Left lobe of liver (tissue), 2 donors: ENCODE results near the gene ADCK2. TPM values are rescaled to one million over a fixed set of nuclear protein-coding genes. Genes with fewer than 3 reads are reported as not detected.
"Not testable (repeated sequence)": the region's sequence is repeated elsewhere in the genome, so short reads cannot be mapped to it uniquely, and the experiment has no call there.

Experiments
- ATAC-seq: fragments of 200-7000 bp; cut with Tn5 transposase; one replicate; pipeline ENCODE4 v1.9.1; 2020; ENCODE audit warnings: mild to moderate bottlenecking, moderate library complexity
- DNase-seq: peaks from one replicate; pipeline ENCODE4 v3.0.0-alpha.2; 2020; ENCODE audit warnings: low spot score
- total RNA-seq: library from RNA; stranded (reverse); gene quantifications from one replicate; pipeline ENCODE4 v1.2.1, GENCODE V29; 2021
- donor health status: DM: no; HTN: no; CAD: no; lungs with moderate emphysema.
- donor health status: DM: no; HTN: yes; CAD: no.

The ADCK2 gene
- total RNA-seq, 1 donor from 2014 or later = 11.7 TPM

DNA sequence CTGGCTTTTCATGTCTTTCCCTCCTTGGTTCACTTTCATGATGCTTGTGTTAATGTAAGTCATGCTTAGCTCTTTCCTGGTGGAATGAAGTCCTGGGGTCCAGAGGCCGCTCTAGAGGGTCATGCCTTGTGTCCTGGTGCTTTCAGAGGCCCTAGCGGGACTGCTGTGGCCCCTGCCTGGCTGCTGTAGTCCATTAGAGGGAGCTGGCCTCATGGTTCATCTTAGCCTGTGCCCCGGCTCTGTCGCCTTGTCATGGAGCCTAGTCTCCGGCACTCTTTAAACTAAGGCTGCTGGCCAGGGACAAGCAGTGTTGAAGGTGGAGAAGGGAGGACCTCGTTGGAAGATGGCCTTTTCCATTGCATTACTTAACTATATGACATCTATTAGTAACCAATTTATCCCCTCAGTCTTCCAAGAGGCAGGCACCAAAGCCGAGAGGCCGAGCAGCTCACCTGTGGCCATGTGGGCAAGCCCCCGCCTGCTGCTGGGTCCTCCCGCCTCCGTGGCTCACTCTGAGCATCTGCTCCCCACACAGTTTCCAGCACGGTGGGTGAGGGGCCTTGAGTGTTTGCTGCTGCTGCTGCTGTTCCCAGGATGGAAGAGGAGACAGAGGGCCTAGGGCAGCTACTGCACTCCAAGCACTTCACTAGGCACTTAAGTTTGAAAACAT, 18.8 kb downstream of the ADCK2 start:
- DNase-seq (no peak), ATAC-seq (no peak)

DNA sequence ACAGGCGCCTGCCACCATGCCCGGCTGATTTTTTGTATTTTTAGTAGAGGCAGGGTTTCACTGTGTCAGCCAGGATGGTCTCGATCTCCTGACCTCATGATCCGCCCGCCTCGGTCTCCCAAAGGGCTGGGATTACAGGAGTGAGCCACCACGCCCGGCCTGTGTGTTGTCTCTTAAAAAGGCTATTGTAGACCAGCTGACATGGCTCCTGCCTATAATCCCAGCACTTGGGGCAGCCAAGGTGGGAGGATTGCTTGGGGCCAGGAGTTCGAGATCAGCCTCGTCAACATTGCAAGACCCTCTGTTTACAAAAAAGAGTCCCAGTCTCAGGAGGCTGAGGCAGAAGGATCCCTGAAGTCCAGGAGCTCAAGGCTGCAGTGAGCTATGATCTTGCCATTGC, 21.1 kb downstream of the ADCK2 start:
- ATAC-seq, DNase-seq: not testable (repeated sequence)

DNA sequence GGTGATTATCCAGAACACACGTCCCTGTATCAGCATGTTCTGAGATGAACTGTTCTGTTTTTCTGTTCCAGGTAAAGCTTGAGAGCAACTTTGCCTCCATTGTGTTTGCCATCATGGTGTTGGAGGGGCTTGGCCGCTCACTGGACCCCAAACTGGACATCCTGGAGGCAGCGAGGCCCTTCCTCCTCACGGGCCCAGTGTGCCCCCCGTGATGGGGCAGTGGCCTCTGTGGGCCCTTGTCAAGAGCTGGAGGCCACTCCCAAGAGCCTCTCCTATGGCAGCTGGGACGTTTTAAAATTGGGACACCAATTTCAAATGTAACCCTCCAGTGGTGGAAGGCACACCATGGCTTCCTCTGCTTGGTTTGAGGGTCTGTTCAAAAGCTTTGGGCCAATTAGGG, 21.8 kb downstream of the ADCK2 start:
- no peak for DNase-seq
- no peak for ATAC-seq

DNA sequence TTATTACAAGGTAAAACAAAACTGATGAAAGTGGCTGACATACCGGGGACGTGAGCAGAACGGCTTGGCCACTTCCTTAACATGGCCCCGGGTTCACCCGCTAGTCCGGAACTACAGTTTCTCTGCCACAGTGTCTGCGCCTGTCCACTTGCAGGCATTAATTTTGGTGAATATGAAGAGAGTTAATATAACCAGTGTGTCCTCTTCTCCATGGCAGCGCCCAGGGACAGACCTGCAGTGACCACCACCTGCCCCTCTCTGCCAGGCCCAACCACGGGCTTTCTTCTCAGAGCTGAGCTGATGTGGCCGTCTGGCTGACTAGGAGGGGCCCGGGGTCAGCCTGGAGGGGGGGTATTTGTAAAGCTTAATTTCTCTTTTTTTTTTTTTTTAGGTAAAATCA, 22.6 kb downstream of the ADCK2 start:
- DNase-seq (no peak), ATAC-seq (no peak)

DNA sequence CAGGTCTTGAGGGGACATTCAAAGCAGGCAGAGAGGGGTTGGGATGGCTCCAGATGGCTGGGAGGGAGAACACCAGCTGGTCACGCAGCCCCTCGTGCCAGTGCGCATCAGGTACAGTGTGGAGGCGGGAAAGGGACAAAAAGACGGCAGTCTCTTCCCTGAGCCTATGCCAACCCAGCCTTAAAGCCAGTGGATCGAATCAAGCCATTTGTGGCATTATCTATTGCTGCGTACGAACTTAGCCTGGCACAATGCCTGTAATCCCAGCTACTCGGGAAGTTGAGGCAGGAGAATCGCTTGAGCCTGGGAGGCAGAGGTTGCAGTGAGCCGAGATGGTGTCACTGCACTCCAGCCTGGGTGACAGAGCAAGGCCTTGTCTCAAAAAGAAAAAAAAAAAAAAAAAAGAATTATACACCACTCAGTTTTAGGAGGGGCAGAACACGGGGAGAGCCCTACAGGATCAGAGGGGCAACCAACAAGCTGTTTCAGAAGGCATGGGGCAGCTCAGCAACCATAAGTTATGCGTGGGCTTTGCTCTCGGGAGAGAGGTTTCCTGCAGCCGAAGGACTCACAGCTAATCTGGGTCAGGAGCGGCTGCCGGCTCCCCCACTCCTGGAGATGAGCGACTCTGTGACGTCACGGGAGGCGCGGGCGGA, 23.4 kb downstream of the ADCK2 start:
- ATAC-seq = peak; percentile 94
- peak; percentile 96 for DNase-seq

DNA sequence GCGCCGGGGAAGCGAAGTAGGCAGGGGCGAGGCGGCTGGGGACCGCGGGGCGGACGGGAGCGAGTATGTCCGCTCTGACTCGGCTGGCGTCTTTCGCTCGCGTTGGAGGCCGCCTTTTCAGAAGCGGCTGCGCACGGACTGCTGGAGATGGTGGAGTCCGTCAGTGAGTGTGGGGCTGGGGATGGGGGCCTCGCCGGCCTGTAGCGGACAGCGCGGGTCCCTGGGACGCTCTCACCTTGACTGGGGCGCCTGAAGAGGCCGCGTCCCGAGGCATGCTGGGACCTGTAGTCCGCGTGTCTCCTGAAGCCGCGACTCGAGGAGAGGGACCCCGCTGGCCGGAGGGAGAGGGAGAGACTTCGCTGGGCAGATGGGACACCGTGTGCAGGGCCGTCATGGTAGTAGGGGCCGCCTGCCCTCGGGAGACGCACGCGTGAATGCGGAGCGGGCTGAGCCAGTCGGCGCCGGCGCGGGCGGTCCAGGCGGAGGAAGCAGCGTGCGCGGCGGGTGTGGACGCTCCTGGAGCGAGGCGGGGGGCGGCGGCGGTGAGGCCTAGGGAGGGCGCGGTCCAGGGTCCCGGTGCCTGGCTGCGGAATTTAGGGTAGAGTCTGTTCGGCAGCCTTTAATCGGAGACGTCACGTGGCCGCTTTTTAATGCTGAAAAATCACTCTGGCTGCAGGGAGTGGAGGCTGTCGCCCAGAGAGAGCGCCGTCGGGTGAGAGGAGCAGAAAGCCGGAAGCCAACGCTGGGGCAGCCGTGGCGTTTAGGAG, 24.1 kb downstream of the ADCK2 start, which contains the start of gene NDUFB2:
Gene NDUFB2 (plus strand): TSS at position 29 of the 767 bp plus-strand sequence. CDS start 37 bp downstream, at position 66.
- peak; percentile 88 for DNase-seq
- peak; percentile 90 for ATAC-seq

DNA sequence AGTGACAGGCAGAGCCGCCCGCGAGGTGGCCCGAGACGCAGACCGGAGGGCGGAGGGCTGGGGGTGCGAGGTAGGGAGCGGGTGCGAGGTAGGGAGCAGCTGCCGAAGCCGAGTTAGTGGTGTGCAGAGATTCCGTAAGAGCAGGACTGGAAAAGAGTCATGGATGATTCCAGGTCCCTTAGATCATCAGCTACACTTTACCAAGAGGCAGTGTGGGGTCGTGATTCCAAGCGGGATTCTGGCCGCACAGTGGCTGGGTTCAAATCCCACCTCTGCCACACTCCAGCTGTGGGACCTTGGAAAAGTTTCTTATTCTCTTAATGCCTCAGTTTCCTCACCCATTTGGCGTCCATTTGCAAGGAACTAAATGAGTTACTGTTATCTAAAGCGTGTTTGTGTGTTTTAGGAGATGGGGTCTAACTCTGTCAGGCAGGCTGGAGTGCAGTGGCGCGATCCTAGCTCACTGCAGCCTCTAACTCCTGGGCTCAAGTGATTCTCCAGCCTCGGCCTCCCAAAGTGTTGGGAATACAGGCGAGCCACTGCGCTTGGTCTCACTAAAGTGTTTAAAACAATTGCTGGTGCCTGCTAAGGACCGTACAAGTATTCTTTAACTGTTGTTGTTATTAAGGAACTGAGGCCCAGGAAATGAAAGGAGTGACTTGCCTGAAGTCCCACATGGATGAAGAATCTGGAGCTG, 24.9 kb downstream of the ADCK2 start:
- ATAC-seq (no peak), DNase-seq (no peak)

DNA sequence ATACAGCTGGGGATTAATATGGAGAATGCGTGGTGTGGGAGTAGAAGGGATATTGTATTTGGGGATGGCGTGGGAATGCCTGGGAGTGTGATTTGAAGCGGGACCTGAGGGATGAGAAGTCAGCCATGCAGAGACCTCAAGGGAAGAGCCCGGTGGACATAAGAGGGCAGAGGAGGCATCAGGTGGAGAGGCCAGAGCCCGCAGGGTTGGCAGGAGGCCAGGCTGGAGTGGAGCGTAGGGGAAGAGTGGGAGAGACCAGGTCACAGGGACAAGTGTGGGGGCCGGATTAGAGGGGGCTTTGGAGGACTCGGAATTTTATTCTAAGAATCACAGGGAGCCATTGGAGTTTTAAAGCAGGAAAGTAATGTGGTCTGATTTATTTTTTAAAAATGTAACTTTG, 25.7 kb downstream of the ADCK2 start:
- DNase-seq (no peak), ATAC-seq (no peak)

DNA sequence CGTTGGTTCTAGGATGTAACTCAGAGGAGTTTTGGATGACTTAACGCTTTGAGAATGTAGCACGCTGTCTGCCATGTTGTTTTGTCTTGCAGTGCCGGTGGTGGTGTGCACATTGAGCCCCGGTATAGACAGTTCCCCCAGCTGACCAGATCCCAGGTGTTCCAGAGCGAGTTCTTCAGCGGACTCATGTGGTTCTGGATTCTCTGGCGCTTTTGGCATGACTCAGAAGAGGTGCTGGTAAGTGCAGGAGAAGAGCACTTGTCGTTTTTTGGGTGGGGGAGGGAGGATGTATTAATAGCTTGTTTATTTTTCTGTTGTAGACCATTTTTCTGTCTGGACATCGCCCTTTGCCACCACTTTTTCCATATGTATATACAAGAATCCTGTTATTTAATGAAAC, 30.0 kb downstream of the ADCK2 start:
- DNase-seq (no peak), ATAC-seq (no peak)

DNA sequence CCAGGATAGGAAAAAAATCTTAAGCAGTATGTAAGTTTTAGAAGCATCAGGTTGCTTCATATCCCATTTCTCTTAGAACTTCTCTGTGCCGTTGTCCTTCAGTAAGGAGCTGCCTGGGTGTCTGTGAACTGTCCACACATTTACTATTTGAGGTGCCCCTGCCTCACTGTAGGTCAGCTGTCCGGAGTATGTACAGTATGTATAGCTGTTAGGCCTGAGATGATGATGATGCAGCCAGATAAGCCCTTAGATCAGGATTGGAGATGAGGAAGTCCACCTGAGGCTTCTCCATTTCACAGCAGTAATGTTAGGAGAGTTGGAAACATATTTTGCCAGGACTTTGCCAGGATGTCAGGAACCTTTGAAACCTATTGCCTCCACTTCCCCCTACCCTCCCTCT, 31.5 kb downstream of the ADCK2 start:
- DNase-seq (no peak), ATAC-seq (no peak)

DNA sequence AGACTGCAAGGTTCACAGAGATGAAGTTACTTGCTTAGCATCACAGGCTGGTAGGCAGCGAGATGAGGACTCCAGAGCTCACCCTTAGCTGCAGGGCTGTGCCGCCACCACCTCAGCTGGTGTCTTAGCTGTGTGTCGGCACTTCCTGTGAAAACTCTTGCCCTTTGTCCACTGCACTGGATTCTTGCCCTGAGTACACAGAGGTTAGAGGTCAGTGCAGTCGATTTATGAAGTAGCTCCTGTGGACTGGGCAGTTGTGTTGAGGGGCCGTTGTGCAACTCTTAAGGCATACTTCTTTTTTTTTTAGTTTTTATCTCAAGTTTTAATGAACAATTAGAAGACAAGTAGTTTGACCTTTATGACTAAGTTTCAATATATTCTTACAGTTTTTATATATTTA, 34.4 kb downstream of the ADCK2 start:
- DNase-seq (no peak), ATAC-seq (peak; percentile 85)

DNA sequence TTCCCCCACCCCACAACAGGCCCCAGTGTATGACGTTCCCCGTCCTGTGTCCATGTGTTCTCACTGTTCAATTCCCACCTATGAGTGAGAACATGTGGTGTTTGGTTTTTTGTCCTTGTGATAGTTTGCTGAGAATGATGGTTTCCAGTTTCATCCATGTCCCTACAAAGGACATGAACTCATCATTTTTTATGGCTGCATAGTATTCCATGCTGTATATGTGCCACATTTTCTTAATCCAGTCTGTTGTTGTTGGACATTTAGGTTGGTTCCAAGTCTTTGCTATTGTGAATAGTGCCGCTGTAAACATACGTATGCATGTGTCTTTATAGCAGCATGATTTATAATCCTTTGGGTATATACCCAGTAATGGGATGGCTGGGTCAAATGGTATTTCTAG, 36.0 kb downstream of the ADCK2 start:
- DNase-seq, ATAC-seq: not testable (repeated sequence)

DNA sequence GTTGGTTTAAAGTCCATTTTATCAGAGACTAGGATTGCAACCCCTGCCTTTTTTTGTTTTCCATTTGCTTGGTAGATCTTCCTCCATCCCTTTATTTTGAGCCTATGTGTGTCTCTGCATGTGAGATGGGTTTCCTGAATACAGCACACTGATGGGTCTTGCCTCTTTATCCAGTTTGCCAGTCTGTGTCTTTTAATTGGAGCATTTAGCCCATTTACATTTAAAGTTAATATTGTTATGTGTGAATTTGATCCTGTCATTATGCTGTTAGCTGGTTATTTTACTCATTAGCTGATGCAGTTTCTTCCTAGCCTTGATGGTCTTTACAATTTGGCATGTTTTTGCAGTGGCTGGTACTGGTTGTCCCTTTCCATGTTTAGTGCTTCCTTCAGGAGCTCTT, 39.6 kb downstream of the ADCK2 start:
- not testable (repeated sequence) for ATAC-seq, DNase-seq

DNA sequence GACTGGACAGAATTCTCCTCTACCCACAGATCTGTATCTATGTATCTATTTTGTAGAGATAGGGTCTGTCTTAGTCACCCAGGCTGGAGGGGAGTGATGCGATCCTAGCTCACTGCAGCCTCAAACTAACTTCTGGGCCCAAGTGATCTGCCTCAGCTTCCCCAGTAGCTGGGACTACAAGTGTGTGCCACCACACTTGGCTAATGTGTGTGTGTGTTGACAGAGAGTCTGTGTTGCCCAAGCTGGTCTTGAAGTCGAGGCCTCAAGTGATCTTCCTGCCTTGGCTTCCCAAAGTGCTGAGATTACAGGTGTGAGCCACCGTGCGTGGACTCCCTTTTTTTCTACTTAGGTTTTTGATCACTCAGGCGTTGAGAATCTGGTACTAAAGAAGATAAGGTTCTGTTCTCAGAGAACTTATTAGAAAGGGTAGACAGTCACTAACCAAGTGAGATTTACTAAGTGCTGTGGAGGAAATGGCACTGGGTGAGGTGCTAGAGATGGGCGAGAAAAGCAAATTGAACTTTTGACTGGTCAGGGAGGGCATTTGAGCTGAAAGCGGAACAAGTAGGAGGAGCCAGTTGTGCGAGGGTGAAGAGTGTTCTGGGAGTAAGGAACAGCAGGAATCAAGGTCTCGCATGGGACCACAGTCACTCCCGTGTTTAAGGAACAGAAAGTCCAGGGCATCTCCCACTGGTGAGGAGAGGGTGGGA, 41.7 kb downstream of the ADCK2 start:
- DNase-seq (no peak), ATAC-seq (peak; percentile 93)

DNA sequence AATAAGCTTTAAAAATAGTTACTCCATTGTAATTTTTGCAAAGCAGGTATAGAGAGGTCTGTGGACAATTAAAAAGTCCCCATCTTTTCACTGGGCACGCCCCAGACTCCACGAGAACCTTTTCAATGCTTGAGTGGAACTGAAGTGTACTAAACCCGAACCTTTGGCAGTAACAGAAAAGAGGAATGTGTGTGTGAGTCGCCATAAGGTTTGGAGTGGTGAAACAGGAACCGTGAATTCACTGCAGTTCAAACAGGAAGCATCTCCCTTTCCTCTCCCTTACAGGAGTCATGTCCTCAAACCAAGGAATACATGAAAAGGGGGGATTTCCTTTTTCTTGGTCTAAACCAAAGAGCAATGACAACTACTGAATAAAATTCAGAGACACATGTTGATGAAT, 47.0 kb downstream of the ADCK2 start:
- no peak for DNase-seq
- no peak for ATAC-seq

DNA sequence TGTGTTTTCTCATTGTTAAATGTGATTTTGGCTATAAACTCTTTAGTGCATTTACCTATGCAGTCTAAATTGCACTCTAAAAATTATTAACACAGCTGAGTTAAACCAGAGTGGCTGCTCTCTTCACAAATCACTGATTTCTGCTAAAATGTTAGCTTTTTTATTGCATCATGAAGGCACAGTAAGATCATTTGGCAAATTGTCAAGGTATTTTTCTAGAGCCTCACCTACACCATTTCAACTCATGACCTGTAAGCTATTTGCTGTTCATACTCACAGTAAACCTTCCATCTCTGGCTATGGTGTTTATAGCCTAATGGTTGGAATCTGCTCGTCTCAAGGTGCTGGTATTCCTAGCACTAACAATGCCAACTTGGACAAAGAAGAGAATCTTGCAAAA, 49.5 kb downstream of the ADCK2 start:
- ATAC-seq (peak; percentile 83), DNase-seq (no peak)

DNA sequence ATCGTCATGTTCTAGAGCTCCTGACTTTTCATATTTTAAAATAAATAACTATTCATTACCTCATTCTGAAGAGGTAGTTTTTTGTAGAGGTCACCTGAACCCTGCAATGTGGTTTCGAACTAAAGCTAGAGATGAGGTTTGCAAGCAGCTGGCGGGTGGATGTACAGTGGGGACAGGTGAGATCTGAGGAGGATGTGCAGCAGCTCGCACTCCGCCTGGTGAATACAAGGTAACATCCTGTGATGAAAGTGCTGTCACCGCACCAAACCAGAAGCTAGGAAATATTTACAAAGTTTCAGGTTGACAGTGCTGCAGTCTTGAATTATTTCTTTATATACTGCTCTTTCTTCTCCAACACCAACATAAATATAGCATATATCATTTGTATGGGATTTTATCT, 50.3 kb downstream of the ADCK2 start:
- ATAC-seq = no peak
- DNase-seq = no peak

DNA sequence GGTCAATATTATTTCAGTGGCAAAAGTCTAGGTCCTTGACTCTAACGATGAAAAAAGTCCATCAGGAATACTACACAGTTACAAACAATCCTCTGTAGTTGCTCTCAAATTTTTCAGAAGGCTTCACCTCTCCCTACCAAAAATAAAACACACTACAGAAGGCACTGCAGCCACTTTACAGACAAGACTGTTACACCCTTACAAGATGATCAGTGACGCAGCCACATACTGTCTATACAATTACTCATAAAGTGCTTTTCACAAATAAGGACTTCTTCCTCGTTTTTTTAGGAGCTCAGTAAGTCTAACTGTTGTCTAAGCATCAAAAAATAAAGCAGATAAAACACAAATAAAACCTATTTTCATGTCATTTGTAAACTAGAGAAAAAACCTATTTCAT, 50.8 kb downstream of the ADCK2 start:
- ATAC-seq = no peak
- DNase-seq = no peak

DNA sequence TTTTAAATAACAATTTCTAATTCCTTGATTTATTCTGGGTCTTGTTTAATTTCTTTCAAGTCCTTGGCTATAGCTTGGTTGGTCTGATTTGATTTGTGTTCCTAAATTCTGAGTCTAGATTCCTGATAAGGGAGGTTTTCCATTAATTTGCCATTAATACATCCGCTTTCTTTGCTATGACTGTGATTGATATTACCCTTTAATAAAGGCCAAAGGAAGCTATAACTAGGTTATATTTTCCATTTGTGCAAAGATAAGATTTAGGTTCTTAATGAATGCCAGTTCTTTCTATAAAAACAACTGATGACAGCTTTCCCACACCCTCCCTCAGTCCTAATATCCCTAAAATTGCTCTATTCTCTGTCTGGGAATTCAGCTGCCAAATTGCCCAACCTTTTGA, 52.0 kb downstream of the ADCK2 start:
- DNase-seq = no peak
- no peak for ATAC-seq

DNA sequence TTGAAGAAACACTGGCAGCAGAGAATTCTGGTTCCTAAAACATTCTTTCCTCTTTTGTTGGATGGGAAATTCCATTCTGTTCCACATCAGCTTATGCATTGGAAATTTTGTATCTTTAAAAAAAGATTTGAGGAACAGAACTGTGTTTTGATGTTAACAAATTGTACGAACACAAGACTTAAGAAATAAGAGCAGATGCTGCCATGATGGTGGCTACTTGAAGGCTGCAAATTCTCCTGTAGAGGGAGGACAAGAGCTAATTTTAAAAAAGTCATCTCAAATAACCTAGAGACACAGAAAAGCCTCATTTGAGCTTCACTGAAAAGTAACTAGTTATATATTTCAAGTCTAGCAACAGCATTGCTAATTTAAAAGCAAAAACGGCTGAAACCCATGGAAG, 53.5 kb downstream of the ADCK2 start:
- ATAC-seq (no peak), DNase-seq (no peak)

DNA sequence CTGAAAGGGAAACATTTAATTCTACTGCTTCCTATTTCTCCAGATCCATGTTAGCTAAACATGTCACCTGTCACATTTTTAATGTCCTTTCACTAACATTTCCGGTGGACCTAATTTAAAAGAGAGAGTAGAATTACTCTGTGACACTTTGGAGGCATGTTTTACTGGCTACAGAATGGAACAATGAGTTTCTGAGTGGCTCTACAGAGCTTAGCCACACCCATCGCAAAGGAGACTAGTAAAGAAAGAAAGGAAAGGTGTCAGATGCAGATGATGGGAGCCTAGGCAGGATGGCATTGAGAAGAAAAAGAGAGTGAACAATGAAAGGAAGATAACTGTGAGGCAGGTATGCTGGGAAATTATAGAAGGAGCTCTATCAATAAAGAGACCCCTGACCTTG, 59.7 kb downstream of the ADCK2 start:
- ATAC-seq (no peak), DNase-seq (no peak)
